Esophagus muscularis mucosa (tissue), 4 donors: ENCODE data around the gene MRPS24.

Source experiments
- EP300 ChIP-seq: sonication (generic); formaldehyde crosslinking; IDR thresholded peaks from one replicate; pipeline ENCODE4 v1.6.1; 2017; ENCODE audit warnings: antibody characterized with exemption
- POLR2A ChIP-seq: fragments of 450-650 bp; IDR thresholded peaks from one replicate; pipeline ENCODE4 v1.6.1; 2017; ENCODE audit warnings: antibody characterized with exemption, moderate library complexity, mild to moderate bottlenecking, low read depth
- POLR2AphosphoS5 ChIP-seq, 2 donors: sonication (generic); formaldehyde crosslinking; IDR thresholded peaks; one replicate each; pipeline ENCODE4 v1.6.1; 2017; ENCODE audit warnings: antibody characterized with exemption in 2 of 2
- TF ChIP-seq, protein P1 (sequence below), 3 experiments: fragments of 200-600 bp in 2 of 3; fragments of 450-650 bp in 1 of 3; sonication (generic) in 2 of 3; IDR thresholded peaks; one replicate each; pipeline ENCODE4 v1.5.1; 2017 to 2019; ENCODE audit warnings: antibody characterized with exemption in 3 of 3, mild to moderate bottlenecking in 2 of 3, moderate library complexity in 1 of 3

- no peak for TF ChIP-seq POLR2AphosphoS5 (IDR thresholded peaks at IDR 0.05)
- TF ChIP-seq, protein P1, sequence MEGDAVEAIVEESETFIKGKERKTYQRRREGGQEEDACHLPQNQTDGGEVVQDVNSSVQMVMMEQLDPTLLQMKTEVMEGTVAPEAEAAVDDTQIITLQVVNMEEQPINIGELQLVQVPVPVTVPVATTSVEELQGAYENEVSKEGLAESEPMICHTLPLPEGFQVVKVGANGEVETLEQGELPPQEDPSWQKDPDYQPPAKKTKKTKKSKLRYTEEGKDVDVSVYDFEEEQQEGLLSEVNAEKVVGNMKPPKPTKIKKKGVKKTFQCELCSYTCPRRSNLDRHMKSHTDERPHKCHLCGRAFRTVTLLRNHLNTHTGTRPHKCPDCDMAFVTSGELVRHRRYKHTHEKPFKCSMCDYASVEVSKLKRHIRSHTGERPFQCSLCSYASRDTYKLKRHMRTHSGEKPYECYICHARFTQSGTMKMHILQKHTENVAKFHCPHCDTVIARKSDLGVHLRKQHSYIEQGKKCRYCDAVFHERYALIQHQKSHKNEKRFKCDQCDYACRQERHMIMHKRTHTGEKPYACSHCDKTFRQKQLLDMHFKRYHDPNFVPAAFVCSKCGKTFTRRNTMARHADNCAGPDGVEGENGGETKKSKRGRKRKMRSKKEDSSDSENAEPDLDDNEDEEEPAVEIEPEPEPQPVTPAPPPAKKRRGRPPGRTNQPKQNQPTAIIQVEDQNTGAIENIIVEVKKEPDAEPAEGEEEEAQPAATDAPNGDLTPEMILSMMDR (IDR thresholded peaks at IDR 0.05): no peak
- no peak for TF ChIP-seq EP300
- TF ChIP-seq POLR2A: no peak
These were observed 14.1 kb downstream of the MRPS24 start for GRCh38 chr7:43855176-43855575.
